ENCODE data around the gene CTXN1.

The CTXN1 gene

GRCh38 chr19:7915250-7916102 is 10.5 kb downstream of the CTXN1 start:
- no peak overlapping the region for H3K4me3 ChIP-seq (replicated peaks; ENCODE audit: low read depth, low read length)
- no peak for DNase-seq (ENCODE audit: extremely low read depth, low read depth)

GRCh38 chr19:7914598-7915045 is 11.3 kb downstream of the CTXN1 start, which contains the start of gene TGFBR3L:
TSS of gene TGFBR3L (plus strand) at chr19:7914830.
- TF ChIP-seq CTCF (IDR thresholded peaks at IDR 0.05; ENCODE audit: low read depth, low read length, missing control alignments), result no peak
- no peak for DNase-seq (ENCODE audit: extremely low read depth, low read depth)
- no peak within 1 kb of the TSS for H3K4me3 ChIP-seq (replicated peaks; ENCODE audit: low read depth, low read length)

More at GRCh38 chr19:7915250-7916102, 10.5 kb downstream of the CTXN1 start:
- TF ChIP-seq CTCF (IDR thresholded peaks at IDR 0.05; ENCODE audit: low read depth, low read length, missing control alignments), result no peak

- TF ChIP-seq CTCF (IDR thresholded peaks at IDR 0.05; ENCODE audit: low read depth, low read length, missing control alignments), result no peak
- DNase-seq (ENCODE audit: extremely low read depth, low read depth), result no peak
- H3K4me3 ChIP-seq (replicated peaks; ENCODE audit: low read depth, low read length), result no peak overlapping the region
Observed at GRCh38 chr19:7914099-7914498, 11.8 kb downstream of the CTXN1 start.

GRCh38 chr19:7913652-7914051 is 12.3 kb downstream of the CTXN1 start:
- TF ChIP-seq CTCF (IDR thresholded peaks at IDR 0.05; ENCODE audit: low read depth, low read length, missing control alignments), result no peak
- DNase-seq (ENCODE audit: extremely low read depth, low read depth), result no peak
- H3K4me3 ChIP-seq (replicated peaks; ENCODE audit: low read depth, low read length), result no peak overlapping the region

- no peak overlapping the region for H3K4me3 ChIP-seq (replicated peaks; ENCODE audit: low read depth, low read length)
- TF ChIP-seq CTCF (IDR thresholded peaks at IDR 0.05; ENCODE audit: low read depth, low read length, missing control alignments), result no peak
- DNase-seq (ENCODE audit: extremely low read depth, low read depth), result no peak
Observed at GRCh38 chr19:7912697-7913564, 13.0 kb downstream of the CTXN1 start.

GRCh38 chr19:7912144-7912696 is 13.7 kb downstream of the CTXN1 start:
- no peak overlapping the region for H3K4me3 ChIP-seq (replicated peaks; ENCODE audit: low read depth, low read length)
- TF ChIP-seq CTCF (IDR thresholded peaks at IDR 0.05; ENCODE audit: low read depth, low read length, missing control alignments), result no peak
- no peak for DNase-seq (ENCODE audit: extremely low read depth, low read depth)

All from HFF-Myc (cell line).